Sciatic nerve (tissue), 2 donors: Measurements from ENCODE around the gene DSC3. TPM values are rescaled to one million over a fixed set of nuclear protein-coding genes. Genes with fewer than 3 reads are reported as not detected.

Experiments used
- ATAC-seq: fragments of 200-7000 bp; cut with Tn5 transposase; one replicate; pipeline ENCODE4 v1.9.1; 2020; ENCODE audit warnings: mild to moderate bottlenecking, moderate library complexity
- DNase-seq: peaks from one replicate; pipeline ENCODE4 v3.0.0-alpha.2; 2020; ENCODE audit warnings: low spot score
- intact Hi-C: fragments of 100-400 bp; cut with DNase I; formaldehyde crosslinking; loops from one replicate; pipeline ENCODE4 v1.14.2; 2022
- total RNA-seq: library from RNA; stranded (reverse); fragmentation: NEBNext Ultra II Directional; extraction: Animal tissue kit (Norgen Biotek cat#: 25700); gene quantifications from one replicate; pipeline ENCODE4 v1.2.1, GENCODE V29; 2021
- donor health status: DM: no; HTN: no; CAD: no.
- donor health status: DM: no; HTN: no; CAD: no.

Gene DSC3
- total RNA-seq: 2.9 TPM

DNA sequence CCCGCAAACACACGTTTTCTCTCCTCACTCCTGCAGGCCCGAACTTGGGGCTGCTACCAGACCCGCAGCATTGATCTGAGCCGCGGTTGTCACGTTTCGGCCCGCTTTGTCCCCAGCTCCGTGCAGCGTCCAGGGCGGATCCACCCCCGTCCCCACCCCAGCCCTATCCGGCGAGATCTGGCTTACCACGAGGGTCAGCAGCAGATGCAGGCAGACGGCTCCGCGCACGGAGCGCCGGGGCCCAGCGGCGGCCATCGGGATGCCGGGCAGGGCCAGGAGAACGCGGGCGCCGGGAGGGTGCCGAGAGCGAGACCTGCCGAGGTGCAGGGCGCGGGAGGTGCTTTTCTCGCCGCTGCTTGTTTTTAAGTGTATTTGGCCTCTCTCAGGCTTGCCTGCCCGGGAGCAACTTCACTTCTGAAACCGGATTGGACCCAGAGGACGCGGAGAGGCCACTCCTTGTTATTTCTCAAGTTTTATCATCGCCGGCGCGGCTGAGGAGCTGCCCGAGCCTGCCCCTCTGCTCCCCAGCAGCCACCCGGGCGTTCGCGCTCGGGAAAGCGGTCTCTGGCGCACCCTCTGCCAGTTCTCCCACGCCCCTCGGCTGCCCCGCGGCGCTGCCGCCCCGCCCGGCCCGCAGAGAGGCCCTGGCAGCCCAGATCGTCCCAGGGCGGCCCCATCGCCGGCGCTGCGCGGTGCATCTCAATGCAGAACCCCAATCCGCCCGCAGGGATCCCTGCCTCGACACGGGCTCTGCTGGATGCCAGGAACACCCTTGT is at the start of gene DSC3:
Gene DSC3 (minus strand): TSS at position 337 of the 776 bp plus-strand sequence. CDS start 82 bp downstream, at position 255.
- peak; percentile 48 for ATAC-seq
- no peak for DNase-seq
- intact Hi-C loops: no loop called here

DNA sequence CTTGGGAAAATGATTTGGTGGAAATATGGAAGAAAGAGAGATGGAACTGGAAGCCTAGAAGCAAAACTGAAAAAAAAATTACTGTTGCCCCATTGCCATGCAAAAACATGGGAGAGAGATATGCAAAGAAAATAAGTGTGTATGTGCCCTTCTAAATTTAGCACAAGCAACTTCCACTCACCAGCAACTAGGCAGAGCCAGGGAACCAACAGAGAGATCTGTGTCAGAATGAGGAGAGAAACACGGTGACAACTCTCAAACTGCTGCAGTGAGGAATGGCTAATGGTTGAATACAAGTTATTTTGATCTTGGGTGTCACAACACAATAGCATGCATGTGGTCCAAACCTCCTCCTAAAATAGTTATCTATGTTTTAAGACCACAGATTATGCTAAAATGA is 48.8 kb upstream of the DSC3 start:
- no peak for ATAC-seq
- intact Hi-C loops: no loop called here

DNA sequence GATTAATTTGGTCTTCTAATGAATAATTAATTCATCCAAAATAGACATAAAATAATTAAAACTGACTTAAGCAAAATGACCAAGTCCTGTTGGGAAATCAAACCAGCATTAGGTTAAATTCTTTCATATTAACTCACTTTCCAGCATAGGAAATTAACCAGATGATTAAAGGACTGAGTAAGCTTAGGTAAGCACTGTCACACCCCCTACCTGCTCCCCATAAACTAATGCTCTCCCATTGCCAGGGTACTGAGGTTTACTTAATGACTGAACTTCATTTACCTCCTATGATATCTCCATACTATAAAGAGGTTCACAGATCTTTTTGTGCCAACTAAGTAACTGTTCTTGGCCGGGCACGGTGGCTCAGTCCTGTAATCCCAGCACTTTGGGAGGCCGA is 46.0 kb upstream of the DSC3 start:
- DNase-seq (no peak), ATAC-seq (no peak)
- intact Hi-C loops: no loop called here

More for the DNA sequence above, 48.8 kb upstream of the DSC3 start:
- no peak for DNase-seq

DNA sequence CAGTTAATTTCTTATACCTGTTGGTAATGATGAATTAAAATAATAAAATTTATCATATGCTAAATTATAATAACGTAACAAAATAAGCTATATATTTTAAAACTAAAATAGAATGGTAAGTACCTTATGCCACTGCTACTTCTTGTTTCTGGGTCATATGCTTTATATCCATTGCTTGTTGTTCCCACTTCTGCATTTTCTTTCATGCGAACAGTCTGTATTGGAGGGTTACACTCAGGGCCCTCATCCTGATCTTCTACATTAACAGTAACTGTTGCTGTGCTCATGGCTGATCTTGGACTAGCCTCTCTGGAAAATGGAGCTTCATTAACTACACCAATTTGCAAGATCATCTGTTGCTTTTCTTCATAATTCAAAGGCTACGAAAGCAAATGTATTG is 37.4 kb upstream of the DSC3 start:
- DNase-seq (no peak), ATAC-seq (peak; percentile 49)
- intact Hi-C loops: no loop called here

DNA sequence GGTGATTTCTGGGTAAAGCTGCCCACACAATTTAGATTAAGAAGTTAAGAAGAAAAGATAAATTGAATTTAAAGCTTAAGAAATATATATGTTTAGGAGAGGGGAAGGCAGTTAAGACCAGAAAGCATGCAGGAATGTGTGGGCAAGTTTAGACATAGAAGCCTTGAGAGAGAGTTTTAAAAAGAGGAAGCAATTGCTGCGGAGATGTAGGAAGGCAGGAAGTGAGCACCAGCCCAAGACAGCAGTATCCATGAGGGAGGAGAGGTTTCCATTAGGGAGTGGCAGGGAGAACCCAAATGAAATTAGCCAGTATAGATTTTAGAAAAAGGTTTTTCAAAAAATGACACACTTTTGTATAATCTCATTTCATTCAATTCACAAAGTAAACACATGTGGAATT is 35.3 kb upstream of the DSC3 start:
- DNase-seq (no peak), ATAC-seq (no peak)
- intact Hi-C loops: no loop called here

DNA sequence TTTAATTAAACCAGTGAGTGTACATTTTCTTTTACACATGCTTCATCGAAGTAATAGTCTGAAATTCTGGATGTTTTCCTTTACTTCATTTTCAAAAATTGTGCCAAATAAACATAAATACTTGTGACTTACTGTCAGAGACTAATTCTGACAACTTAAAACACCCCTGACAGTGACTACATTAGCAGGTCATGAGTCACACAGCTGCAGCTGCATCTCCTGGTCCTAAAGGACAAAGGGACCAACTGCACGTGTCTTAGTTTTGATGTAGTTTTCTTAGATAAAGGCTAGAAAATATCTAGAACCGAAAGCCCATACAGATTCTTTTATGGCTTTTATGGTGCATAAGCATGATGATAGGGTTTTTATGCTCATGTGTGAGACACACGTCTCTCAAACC is 29.6 kb upstream of the DSC3 start:
- ATAC-seq (no peak), DNase-seq (no peak)
- intact Hi-C loops: no loop called here

DNA sequence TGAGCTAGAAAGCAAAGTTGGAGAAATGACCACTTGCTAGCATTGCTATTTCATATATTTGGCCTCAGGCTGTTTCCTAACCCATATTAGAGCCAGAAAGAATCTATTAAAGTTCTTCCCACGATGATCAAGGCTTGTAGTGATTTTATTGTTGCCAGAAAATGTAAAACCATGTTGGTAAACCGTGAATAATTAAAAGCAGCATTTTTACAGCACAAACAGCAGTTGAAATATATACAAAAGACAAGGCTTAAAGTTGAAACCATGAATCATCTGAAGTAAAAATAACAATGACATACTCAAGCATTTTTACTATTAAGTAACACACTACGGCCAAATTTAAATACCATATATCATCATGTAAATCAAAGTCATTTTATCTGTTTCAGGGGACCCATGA is 27.7 kb upstream of the DSC3 start:
- DNase-seq (no peak), ATAC-seq (no peak)
- intact Hi-C loops: no loop called here

DNA sequence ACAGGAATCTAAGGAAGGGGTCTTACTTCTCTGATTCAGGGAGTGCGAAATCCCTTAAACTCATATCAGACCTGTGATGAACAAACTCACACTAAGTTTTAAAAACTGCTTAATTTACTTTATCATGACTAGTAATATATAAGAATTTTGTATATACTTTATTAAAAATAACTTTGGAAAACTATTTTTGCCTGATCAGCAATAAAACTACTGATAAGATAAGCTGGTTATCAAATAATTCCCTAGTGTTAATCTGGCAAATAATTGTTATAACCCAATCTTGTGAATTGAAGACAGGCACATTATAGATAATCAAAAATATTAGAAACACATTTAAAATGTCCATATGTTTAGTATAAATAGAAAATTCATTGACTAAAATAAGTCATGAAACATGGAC is 23.7 kb upstream of the DSC3 start:
- no peak for ATAC-seq
- no peak for DNase-seq
- intact Hi-C loops: no loop called here

DNA sequence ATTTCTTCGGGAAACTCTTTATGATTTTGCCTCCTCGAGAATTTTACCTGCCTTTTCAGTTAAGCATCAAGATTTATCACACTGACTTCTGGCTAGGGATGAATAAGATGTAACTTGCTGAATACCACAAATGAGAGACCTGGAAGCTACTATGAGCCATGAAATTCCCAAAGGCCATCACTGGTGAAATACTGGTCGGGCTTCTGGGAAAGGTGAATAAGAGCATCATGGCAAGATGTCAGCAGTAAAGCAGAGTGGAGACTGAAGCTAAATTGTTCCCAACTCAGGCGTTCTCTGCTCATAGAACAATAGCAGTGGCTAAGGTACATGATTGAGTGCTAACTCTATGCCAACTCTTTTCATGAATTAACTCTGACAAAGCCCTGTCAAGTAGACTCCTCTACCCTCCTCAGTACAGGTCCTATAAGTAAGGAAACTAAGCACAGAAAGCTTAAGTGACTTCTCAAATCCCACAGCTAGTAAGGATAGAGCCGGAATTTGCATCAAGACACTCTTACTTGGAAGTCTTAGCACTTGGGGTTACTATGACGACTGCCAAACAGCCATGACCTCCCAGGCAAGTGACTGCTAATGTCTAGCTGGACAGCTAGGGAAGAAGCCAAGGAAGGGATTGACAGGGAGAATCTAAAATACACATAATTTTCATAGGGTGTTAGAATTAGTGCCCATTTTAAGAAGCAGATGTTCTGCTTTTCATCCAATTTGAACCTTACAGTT is 22.7 kb upstream of the DSC3 start:
- intact Hi-C loops: no loop called here
- DNase-seq (no peak), ATAC-seq (no peak)

DNA sequence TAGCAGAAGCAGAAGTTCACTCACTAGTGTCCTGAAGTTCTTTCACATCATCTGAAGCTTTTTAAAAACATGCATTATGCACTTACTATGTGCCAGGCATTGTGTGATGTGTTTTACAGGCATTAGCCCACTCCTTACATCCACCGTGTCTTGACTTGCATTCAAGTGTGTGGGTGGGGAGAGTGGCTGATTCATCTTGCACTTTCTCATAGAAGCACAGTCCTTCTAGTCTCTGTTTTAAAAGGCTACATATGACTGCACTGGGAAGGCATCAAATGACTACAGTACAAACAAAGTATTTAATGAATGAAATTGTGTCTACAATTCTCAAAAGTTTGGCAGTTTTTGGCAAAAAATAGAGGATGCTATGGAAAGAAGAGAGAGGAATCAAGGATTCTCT is 21.6 kb upstream of the DSC3 start:
- intact Hi-C loops: no loop called here
- ATAC-seq (no peak), DNase-seq (no peak)

DNA sequence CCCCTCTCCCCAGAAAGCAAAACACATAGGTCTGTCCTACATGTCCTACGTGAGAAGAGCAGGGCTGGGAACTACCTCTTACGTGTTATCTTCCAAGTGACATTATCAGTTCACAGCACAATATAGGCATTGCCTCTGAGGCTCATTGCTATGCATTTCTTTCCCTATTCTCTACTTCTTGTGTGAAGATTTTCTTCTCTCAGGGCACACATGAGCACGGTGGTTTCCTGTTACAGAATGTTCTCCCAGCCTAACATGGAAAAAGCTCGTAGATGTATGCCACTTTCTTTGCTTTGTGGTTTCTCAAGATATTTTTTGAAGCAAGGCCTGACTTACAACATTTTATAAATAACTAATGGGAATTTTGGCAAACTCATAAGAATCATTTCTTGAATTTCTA is 19.4 kb upstream of the DSC3 start:
- intact Hi-C loops: no loop called here

DNA sequence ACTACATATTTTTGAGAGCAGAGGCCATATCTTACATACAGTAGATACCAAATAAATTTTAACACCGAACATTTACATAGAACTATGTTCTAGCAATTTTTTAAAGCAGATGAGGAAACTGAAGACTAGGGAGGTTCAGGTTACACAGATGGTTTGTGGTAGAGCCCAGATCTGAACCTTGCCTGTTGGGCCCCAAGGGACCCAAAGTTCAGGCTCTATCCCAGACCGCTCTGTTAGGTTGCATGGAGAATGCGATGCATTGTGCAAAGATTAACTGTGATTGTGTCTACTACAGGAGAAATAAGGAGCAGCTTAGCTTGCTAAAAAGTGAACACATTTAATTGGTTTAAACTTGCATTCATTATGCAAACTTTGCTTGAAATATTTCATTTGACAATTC is 16.4 kb upstream of the DSC3 start:
- intact Hi-C loops: no loop called here
- no peak for ATAC-seq
- DNase-seq: no peak

More for the DNA sequence above, 19.4 kb upstream of the DSC3 start:
- no peak for DNase-seq
- no peak for ATAC-seq

DNA sequence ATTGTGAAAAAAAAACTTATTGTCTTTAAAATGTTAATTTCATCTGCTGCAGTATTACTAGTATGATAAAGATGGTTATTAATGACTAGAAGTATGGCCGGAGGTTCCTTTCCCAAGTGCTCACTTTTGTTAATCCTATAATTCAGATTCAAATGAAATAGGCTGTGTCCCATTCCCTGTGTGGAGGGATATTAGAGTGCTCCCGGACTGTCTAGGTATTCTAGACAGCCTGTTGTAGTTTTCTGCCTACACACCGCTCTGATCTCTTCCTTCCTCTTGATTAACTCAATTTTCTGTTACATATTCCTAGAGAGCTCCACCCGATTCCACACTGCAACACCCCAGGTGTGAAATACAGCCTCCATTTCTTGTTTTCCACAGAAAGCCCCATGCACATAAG is 15.4 kb upstream of the DSC3 start:
- intact Hi-C loops: no loop called here
- no peak for DNase-seq
- ATAC-seq: no peak

DNA sequence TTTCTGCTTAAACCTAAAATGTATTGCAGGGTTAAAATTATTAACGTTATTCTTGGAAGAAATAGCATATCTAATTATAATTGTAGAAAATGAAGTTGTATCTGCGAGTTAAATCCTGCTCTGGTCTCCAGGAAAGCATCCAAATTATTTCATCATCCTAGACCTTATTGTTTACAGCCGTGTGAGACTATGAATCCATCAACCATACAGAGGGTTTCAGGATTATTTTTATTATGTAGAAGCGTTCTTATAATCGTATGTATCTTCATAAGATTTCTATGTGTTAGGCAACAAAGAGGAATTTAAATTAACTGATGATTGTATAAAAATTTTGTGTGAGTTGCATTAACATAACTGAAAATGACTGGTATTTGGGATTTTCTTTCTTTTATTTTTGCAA is 14.5 kb upstream of the DSC3 start:
- DNase-seq (no peak), ATAC-seq (no peak)
- intact Hi-C loops: no loop called here

DNA sequence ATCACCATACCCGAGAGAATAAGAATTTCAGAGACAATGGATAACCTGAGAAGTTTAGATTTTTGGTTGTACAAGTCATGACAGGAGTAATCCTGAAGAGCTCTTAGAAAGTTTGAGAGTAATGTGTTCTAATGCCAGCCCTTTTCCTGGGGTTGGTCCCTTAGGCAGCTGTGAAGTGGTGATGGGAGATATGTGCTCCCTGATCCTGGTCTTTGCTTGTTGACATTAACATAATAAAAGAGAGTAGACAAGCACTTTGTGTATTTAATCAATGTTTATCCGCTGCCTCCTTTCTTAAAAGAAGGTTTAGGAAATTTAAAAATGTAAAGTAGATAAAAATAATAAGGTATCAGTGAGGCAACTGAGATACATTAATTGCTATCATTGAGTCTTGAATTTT is 13.8 kb upstream of the DSC3 start:
- intact Hi-C loops: no loop called here
- ATAC-seq: no peak

DNA sequence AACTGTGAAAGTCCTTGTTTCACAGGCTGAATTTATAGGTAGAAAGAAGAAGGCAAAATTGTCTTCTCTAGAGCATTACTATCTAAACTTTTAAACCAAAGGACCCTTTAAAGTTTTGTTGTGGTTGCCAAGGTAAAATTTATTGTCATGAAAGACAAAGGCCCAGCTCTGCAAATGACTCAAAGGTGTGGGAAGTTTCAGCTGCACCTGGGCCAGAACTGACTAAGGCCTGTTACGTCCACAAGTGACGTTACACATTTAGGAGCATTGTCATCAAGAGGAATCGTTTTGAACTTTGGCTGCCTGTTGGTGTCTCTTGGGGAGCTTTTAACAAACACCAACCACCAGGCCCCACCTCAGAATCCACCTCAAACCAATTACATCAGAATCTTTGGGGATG is 8.1 kb upstream of the DSC3 start:
- intact Hi-C loops: no loop called here
- DNase-seq: no peak

More for the DNA sequence above, 13.8 kb upstream of the DSC3 start:
- DNase-seq: no peak

DNA sequence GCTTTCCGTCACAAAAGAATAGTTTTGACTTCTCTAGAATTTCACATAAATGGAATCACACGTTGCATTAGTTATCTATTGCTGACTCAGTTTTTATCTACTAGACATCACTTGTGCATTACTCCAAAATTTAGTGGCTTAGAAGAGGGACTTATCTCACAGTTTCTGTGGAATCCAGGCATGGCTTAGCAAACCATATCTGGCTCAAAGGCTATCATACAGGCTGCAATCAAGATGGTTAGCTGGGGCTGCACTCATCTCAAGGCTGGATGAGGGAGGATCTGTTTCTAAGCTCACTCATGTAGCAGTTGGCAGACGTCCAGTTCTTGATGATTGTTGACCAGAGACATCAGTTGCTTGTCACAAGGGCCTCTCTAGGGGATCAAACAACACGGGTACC is 6.6 kb upstream of the DSC3 start:
- intact Hi-C loops: no loop called here
- ATAC-seq (no peak), DNase-seq (no peak)

More for the DNA sequence above, 8.1 kb upstream of the DSC3 start:
- no peak for ATAC-seq

DNA sequence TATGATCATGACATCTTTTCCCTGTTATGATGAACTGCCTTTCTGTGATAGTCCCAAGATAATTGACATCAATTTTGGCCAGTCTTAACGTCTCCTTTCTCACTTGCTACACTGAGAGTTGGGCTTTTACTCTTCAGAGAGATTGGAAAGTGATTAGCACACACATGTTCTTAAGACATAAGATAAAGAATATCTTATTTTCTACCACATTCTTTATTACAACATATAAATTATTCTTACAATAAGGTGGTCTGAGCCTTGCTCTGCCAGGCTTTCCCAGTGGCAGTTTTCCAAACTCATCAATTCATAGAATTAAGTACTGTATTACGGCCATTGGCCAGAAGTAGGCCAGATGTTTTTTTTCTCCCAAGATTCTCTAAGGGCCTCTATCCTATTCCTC is 5.7 kb upstream of the DSC3 start:
- DNase-seq: no peak
- ATAC-seq: no peak
- intact Hi-C loops: no loop called here

DNA sequence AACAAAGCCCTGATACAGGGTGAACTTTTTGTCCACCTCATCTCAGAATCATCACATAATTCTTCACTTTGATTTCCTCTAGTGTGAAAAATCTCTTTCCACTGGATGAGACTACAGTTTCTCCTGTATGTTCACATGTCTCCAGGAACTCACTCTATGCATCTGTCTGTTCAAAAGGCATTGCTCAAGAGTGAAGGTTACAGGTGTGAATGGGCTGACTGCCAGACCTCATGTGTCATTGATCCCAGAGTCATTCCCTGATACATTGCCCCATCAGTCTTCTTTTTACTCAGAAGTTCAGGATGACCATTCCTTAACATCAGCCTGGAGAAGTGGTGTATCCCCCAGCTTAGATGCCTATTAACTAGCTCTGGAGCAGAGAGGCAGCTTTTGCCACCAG is 4.4 kb upstream of the DSC3 start:
- intact Hi-C loops: no loop called here
- DNase-seq: no peak
- ATAC-seq: no peak

DNA sequence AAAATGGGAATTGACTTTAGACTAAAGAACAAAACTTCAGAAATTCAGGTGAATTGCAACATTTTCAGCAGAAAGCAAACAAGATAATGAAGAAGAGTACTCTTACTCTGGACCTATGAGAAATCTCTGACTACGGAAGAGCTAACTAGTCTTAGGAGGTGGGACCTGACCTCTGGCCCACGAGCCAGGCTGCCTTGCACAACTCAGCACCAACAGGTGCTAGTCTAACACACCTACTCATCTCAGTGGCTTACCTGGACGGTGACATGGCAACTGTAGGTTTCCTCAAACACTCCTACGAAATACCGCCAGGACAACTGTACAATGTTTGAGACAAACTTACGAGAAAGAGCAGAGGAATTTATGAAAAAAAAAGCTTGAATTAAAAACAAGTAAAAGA is 3.1 kb upstream of the DSC3 start:
- no peak for ATAC-seq
- intact Hi-C loops: no loop called here
- DNase-seq: no peak

DNA sequence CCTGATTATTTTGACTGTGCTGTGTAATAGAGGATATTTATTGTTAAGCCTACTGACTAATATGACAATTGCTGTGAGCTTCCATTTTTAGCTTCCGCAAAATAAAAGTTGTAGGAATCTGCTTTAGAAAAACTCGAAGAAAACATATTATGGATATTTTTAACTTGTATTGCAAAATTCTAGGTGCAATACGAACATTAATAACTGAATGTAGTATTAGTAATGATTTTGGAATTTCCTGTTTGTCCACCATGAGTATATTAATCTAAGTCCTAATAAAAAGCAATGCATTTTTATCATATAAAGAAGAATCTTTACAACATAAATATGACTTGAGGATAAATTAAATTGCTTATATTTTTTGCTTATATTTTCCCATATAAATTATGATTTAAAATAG is 2.4 kb upstream of the DSC3 start:
- intact Hi-C loops: no loop called here
- ATAC-seq (no peak), DNase-seq (no peak)
